Measurements from ENCODE around the gene PRPSAP2. TPM values are rescaled to one million over a fixed set of nuclear protein-coding genes. Genes with fewer than 3 reads are reported as not detected.
"Not testable (repeated sequence)": the region's sequence is repeated elsewhere in the genome, so short reads cannot be mapped to it uniquely, and the experiment has no call there.

The PRPSAP2 gene, protein sequence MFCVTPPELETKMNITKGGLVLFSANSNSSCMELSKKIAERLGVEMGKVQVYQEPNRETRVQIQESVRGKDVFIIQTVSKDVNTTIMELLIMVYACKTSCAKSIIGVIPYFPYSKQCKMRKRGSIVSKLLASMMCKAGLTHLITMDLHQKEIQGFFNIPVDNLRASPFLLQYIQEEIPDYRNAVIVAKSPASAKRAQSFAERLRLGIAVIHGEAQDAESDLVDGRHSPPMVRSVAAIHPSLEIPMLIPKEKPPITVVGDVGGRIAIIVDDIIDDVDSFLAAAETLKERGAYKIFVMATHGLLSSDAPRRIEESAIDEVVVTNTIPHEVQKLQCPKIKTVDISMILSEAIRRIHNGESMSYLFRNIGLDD
- total RNA-seq (2013), result 38.5 TPM
- polyA plus RNA-seq (10 to 100 TPM; 17.1 to 20.9 (median 20.5) TPM), polyA minus RNA-seq (21.1 and 24.9 TPM in 2 replicates), total RNA-seq (6.1 to 24.6 (median 18.8) reads per million in 11 experiments)

DNA sequence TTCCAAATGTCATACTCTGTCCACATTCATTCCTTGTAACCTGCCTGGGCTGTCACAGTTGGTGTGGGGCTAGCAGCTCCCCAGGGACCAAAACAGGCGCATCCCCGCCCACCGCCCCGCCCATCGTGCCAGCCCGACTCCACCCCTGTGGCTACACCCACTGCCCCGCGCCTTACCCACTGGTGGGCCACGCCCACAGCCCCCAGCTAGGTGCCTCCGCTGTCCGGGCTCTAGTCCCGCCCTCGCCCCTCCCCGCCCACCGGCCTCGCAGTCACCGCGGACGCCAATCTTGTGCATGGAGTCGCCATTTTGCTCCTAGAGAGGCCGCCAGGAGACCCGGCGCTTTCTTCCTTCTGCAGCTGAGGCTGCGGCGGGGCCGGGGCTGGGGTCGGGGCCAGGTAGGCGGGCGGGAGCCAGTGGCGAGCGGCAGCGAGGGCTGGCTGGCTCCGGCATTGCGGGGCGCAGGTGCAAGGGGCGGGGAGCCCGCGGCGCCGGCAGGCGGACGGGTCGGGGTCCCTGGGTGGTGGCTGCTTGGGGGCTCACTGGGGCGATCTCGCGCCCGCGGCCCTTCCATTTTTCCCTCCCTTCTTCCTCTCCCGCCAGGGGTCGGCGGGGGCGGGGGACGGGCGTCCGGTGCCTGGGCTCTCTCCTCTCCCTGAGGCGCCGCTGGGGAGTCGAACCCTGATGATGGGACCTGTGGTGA, at the start of gene PRPSAP2:
PRPSAP2 (plus strand) TSS at position 268 of the 703 bp plus-strand sequence. CDS start 7,703 bp downstream, outside the sequence.
- Histone ChIP-seq H3K27me3 (ENCODE audit: control insufficient read depth in 2 of 2, insufficient read depth in 2 of 2, low read length in 2 of 2) (no peaks in the 10 kb centered on the region), H3K9ac (ENCODE audit: insufficient read depth, low read length, poor library complexity, severe bottlenecking) (peak within 1 kb of the TSS; percentile 96), H3K79me2 (ENCODE audit: insufficient read depth, low read length) (peaks cover 23% of the 10 kb centered on the region), H3K9me3 (replicated peaks in 1 of 2; ENCODE audit: control insufficient read depth in 1 of 2, insufficient read depth in 1 of 2, low read length in 2 of 2) (no peaks in the 10 kb centered on the region), H3K4me2 (replicated peaks; ENCODE audit: extremely low read depth, low read length, poor library complexity, severe bottlenecking) (peak within 1 kb of the TSS; percentile 80), H3K4me1 (ENCODE audit: control insufficient read depth in 1 of 2, insufficient read depth in 2 of 2, low read length in 2 of 2) (peaks cover 31 to 41% of the 10 kb centered on the region in 2 donors), H3K36me3 (replicated peaks in 1 of 2; ENCODE audit: control insufficient read depth in 1 of 2, insufficient read depth in 2 of 2, low read length in 2 of 2) (no peaks in the 10 kb centered on the region), H4K20me1 (ENCODE audit: insufficient read depth, low read length) (peaks cover under 1% of the 10 kb centered on the region), H3K27ac (ENCODE audit: low read depth in 1 of 2, low read length in 2 of 2) (peak within 1 kb of the TSS; percentile 25 to 84), H3K4me3 (replicated peaks in 1 of 3; ENCODE audit: low read depth in 2 of 3, low read length in 3 of 3) (peak within 1 kb of the TSS; percentile 73 to 89 (median 84)), H2AFZ (ENCODE audit: insufficient read depth, low read depth, low read length, poor library complexity, severe bottlenecking) (peak within 1 kb of the TSS; percentile 91)
- intact Hi-C loops (cut with micrococcal nuclease), result no loop called here
- Mint-ChIP-seq H3K4me1 (peaks cover 36% of the 10 kb centered on the region), H3K9me3 (no peaks in the 10 kb centered on the region), H3K27ac (peak within 1 kb of the TSS in 5 of 7 donors; percentile 70 to 84 (median 80)), H3K36me3 (peaks cover 0 to 2% of the 10 kb centered on the region in 2 donors), H3K4me3 (peak within 1 kb of the TSS; percentile 81 to 91), H3K27me3 (ENCODE audit: low read depth in 3 of 3) (peaks cover 0 to 5% (median 2%) of the 10 kb centered on the region in 3 donors)
- DNase-seq, result peak; percentile 93 to 95 (median 95)
- TF ChIP-seq, protein P1, sequence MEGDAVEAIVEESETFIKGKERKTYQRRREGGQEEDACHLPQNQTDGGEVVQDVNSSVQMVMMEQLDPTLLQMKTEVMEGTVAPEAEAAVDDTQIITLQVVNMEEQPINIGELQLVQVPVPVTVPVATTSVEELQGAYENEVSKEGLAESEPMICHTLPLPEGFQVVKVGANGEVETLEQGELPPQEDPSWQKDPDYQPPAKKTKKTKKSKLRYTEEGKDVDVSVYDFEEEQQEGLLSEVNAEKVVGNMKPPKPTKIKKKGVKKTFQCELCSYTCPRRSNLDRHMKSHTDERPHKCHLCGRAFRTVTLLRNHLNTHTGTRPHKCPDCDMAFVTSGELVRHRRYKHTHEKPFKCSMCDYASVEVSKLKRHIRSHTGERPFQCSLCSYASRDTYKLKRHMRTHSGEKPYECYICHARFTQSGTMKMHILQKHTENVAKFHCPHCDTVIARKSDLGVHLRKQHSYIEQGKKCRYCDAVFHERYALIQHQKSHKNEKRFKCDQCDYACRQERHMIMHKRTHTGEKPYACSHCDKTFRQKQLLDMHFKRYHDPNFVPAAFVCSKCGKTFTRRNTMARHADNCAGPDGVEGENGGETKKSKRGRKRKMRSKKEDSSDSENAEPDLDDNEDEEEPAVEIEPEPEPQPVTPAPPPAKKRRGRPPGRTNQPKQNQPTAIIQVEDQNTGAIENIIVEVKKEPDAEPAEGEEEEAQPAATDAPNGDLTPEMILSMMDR (IDR thresholded peaks at IDR 0.05), result no peak
- 0% methylated on average over 36 of the region's 58 CpGs for WGBS (ENCODE audit: insufficient coverage)

DNA sequence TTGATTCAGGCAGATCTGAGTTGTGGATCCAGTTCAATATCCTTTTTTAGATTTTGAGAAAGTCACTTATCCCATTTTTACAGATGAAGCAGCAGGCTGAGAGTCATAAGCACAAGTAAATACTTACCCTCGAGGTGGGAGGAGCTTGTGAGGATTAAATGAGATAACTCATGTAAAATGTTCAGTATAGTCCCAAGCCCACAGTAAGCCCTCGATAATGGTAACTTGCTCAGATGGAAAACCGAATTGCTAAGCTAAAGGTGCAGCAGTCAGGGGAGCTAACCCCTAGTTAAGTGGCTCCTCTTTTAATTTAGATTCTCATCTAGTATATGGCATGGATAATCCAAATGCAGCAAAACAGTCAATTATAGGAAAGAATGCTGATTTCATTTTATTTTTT, 42.0 kb upstream of the PRPSAP2 start:
- H3K4me2 ChIP-seq (replicated peaks; ENCODE audit: extremely low read depth, low read length, poor library complexity, severe bottlenecking); H3K27ac ChIP-seq (ENCODE audit: low read depth in 1 of 2, low read length in 2 of 2); H3K4me3 Mint-ChIP-seq; H3K79me2 ChIP-seq (ENCODE audit: insufficient read depth, low read length); H3K36me3 ChIP-seq (replicated peaks in 1 of 2; ENCODE audit: control insufficient read depth in 1 of 2, insufficient read depth in 2 of 2, low read length in 2 of 2); DNase-seq; H3K27me3 ChIP-seq (ENCODE audit: control insufficient read depth in 2 of 2, insufficient read depth in 2 of 2, low read length in 2 of 2); H3K36me3 Mint-ChIP-seq; H3K9me3 ChIP-seq (replicated peaks in 1 of 2; ENCODE audit: control insufficient read depth in 1 of 2, insufficient read depth in 1 of 2, low read length in 2 of 2); H3K9me3 Mint-ChIP-seq; H3K4me3 ChIP-seq (replicated peaks in 1 of 3; ENCODE audit: low read depth in 2 of 3, low read length in 3 of 3); H3K27me3 Mint-ChIP-seq (ENCODE audit: low read depth in 3 of 3); intact Hi-C loops (cut with micrococcal nuclease); H2AFZ ChIP-seq (ENCODE audit: insufficient read depth, low read depth, low read length, poor library complexity, severe bottlenecking); H4K20me1 ChIP-seq (ENCODE audit: insufficient read depth, low read length); H3K27ac Mint-ChIP-seq; H3K9ac ChIP-seq (ENCODE audit: insufficient read depth, low read length, poor library complexity, severe bottlenecking): not testable (repeated sequence)
- H3K4me1 Mint-ChIP-seq, result peaks cover 16% of the 10 kb centered on the region
- peaks cover 12 to 13% of the 10 kb centered on the region in 2 donors for H3K4me1 ChIP-seq (ENCODE audit: control insufficient read depth in 1 of 2, insufficient read depth in 2 of 2, low read length in 2 of 2)
- no CpG with 5 or more reads among the region's 3 CpGs for WGBS (ENCODE audit: insufficient coverage)
